DMS53 (cell line): Measurements from ENCODE around the gene SLC52A1.
"Not testable (repeated sequence)": the region's sequence is repeated elsewhere in the genome, so short reads cannot be mapped to it uniquely, and the experiment has no call there.

Source experiments
- DNase-seq: peaks from one replicate; lab custom pipeline; 2025; lab: John Stamatoyannopoulos, UW

SLC52A1 gene

DNA sequence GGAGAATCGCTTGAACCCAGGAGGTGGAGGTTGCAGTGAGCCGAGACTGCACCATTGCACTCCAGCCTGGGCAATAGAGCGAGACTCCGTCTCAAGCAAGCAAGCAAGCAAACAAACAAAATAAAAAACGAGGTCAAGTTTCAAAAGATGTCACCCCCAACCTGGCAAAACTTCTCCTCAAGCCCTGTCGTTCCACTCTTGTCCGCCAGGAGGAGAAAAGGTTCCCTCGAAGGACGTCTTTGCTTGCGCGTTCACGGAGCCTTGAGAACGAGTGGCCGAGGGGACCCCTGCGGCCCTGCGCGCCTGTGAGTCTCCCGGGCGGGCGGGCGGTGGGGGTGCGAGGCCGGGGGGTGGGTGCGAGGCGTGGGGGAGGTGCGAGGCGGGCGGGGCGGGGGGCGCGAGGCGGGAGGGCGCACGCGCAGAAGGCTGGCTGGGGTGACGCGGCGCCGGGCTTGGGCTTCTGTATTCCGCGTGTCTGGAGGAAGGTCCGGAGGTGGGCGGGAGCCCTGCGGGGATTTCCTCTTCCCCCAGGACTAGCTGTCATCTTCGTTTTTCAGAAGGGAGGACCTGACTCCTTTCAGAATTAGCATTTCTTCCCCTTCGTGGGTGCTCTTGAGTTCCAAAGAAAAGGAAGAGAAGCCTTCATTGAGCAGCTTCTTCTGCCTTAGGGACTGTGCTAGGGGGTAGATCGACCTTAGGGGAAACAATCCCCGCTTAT is 3.7 kb downstream of the SLC52A1 start:
- DNase-seq = peak; percentile 77

DNA sequence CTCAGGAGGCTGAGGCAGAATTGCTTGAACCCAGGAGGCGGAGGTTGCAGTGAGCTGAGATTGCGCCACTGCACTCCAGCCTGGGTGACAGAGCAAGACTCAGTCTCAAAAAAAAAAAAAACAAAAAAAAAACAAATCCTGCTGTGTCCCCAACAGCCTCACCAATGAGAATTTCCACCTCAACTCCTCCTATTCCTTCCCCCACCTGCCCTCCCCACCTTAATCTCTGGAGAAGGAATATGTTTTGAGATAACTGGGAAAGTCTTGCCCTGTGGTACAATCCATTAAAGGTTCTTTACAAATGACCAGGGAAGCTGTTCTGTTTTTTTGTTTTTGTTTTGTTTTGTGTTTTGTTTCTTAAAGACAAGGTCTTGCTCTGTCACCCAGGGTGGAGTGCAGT is 5.1 kb downstream of the SLC52A1 start:
- DNase-seq = not testable (repeated sequence)

DNA sequence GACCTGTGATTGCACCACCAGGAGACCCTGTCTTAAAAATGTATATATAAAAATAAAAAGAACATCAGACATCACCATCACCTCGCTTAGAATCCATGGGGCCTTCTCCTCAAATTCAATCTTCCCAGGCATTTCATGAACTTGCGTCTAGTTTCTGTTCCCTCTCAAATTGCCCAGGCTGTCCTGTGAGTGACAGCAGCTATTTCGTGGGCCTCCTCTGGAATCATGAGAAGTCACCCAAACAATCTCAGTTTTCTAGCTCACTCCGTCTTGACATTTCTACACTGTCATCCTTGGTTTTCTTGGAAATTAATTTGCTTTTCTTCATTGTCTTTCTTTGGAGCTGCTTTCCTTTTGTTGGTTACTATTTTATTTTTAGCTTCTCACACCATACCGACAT is 7.3 kb downstream of the SLC52A1 start:
- no peak for DNase-seq

DNA sequence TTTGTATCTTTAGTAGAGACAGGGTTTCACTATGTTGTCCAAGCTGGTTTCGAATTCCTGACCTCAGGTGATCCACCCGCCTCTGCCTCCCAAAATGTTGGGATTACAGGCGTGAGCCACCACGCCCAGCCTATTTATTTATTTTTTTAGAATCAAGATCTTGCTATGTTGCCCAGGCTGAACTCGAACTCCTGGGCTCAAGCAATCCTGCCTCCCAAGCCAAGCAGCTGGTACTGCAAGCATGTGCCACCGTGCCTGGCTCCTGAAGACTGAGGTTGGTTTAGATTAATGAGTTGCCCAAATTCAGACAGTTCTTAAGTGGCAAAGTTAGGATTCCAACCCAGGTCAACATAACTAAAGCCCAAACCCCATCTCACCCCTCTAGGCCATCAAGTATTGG is 7.9 kb downstream of the SLC52A1 start:
- DNase-seq = no peak

DNA sequence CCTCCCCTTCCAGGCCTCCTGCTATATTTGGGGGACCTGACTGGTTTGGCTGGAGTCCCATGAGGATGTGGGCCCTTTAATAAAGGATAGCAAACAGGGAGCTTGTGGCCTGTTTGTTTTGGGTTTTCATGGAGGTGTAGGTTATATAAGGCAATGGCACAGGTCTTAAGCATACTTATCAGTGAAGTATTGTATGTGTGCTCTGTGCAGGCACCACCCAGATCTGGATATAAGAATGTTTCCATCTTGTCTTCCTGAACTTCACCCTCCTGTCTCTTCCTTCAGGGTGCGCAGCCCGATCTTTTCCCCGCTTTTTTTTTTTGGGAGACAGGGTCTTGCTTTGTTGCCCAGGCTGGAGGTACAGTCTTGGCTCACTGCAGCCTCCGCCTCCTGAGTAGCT is 10.6 kb downstream of the SLC52A1 start:
- no peak for DNase-seq

DNA sequence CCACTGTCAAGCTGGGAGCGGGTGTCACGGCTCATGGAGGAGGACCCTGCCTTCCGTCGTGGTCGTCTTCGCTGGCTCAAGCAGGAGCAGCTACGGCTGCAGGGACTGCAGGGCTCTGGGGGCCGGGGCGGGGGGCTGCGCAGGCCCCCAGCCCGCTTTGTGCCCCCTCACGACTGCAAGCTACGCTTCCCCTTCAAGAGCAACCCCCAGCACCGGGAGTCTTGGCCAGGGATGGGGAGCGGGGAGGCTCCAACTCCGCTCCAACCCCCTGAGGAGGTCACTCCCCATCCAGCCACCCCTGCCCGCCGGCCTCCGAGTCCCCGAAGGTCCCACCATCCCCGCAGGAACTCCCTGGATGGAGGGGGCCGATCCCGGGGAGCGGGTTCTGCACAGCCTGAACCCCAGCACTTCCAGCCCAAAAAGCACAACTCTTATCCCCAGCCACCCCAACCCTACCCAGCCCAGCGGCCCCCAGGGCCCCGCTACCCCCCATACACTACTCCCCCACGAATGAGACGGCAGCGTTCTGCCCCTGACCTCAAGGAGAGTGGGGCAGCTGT is 11.6 kb downstream of the SLC52A1 start:
- no peak for DNase-seq

DNA sequence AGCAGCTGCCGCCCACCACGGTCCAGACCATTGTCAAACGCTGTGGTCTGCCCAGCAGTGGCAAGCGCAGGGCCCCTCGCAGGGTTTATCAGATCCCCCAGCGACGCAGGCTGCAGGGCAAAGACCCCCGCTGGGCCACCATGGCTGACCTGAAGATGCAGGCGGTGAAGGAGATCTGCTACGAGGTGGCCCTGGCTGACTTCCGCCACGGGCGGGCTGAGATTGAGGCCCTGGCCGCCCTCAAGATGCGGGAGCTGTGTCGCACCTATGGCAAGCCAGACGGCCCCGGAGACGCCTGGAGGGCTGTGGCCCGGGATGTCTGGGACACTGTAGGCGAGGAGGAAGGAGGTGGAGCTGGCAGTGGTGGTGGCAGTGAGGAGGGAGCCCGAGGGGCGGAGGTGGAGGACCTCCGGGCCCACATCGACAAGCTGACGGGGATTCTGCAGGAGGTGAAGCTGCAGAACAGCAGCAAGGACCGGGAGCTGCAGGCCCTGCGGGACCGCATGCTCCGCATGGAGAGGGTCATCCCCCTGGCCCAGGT is 13.0 kb downstream of the SLC52A1 start:
- no peak for DNase-seq

DNA sequence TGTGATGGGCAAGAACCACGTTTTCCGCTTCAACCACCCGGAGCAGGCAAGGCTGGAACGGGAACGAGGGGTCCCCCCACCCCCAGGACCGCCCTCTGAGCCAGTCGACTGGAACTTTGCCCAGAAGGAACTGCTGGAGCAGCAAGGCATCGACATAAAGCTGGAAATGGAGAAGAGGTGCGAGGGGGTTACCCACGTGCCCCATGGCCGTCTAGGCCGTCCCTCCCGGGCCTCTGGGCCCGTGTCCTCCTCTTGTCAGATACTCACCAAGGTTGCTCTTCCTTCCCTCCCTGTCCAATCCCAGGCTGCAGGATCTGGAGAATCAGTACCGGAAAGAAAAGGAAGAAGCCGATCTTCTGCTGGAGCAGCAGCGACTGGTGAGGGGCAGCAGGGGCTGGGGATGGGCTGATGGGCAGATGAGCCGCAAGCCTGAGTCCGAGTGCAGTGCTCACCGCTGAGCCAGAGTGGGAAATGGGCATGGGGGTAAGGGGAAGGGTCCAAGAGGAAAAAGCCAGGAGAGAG is 14.7 kb downstream of the SLC52A1 start:
- DNase-seq = no peak

DNA sequence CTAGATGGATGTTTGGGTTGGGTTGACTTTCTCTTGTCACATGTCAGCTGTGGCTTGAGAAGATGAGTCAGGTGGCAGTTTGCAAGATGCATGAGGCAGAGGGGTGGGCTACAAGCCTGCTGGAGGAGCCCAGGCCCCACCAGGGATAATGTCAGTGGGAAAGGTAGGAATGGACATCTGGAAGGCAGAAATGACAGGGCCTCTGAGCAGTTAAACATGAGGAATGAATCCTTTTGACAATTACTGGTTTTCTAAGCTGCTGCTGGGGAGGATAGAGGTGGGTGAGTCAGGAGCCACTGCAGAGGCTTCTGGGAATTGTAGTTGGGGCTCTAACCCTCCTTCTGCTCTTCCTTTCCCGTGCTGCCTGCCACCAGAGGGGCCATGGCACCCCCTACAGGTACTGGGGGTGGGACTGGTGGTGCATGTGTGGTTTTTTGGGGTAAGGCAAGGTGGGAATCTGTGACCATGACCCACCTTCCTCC is 15.7 kb downstream of the SLC52A1 start:
- peak; percentile 17 for DNase-seq

DNA sequence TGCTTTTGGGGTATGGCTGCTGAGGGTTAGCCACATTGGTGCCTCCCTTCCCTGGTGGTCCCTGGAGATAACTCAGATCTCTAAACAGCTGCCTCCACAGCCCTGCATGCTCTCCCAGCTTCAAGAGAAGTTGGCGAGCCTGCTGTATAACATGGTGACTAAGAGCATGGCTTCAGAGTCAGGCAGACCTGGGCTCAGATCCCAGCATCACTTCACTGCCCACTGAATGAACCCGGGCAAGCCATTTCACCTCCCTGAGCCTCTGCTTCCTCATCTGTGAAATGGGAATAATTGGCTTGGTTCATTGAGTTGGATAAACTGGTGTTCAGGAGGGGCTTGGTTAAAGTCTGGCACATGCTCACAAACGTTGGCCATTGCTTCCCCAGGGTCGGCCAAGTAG is 20.9 kb downstream of the SLC52A1 start:
- DNase-seq = no peak

DNA sequence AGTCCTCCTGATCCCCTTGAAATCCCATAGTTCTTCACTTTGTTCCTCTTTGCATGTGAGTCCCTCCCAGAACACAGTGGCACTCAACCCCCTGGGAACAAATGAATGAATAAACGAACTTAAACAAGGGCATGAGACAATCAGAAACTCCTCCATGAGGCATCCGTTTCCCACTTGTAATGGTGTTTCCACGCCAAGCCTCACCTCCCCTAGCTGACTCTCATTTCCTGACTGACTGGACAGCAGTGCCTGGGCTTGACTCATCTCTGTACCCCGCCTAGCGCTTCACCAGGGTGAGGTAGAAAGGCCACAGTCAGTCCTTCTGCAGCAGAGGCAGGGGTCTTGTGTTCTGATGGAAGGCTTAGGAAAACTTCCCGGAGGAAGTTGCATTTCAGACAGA is 23.3 kb downstream of the SLC52A1 start:
- no peak for DNase-seq

DNA sequence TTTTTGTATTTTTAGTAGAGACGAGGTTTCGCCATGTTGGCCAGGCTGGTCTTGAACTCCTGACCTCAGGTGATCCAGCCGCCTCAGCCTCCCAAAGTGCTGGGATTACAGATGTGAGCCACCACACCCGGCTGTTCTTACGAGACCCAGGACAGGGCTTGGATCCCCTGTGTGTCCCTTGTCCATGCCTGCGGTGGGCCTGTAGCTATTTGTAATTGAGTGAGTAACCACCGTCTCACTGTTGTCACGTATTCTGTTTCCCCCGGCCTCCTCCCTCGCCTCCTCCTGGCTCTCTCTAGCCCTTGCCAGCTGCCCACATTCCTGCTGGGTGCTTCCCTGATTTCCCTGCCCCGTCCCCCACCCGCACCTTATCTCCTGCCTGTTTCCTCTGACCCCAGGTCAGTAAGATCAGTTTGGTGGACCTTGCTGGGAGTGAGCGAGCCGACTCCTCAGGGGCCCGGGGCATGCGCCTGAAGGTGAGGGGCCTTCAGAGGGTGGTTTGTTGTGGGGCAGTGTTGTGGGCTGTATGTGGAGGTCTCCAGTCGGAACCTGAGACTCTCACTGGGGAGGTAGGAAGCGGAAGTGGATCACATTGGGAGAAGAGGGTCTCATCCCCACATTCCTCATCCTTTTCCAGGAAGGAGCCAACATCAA is 31.9 kb downstream of the SLC52A1 start:
- no peak for DNase-seq

DNA sequence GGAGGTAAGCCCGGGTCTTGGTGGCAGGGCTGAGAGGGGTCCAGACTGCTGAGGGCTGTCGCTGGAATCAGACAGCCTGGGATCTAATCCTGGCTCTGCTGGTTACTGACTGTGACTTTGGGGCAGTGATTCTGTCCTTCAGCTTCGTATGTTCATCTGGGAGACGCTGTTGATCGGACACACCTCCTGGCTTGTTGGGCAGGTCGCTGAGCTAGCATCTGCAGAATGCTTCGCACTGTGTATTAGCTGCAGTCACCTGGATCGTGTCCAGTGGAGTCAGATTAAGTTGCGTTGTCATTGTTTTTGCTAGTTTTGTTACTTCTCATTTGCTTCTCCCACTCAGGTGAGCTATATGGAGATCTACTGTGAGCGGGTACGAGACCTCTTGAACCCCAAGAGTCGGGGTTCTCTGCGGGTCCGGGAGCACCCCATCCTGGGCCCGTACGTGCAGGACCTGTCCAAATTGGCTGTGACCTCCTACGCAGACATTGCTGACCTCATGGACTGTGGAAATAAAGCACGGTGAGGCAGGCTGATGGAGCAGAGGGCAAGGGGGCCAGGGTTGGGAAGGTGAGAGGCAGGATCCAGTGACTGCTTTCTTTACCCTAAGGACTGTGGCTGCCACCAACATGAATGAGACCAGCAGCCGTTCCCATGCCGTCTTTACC is 33.0 kb downstream of the SLC52A1 start:
- no peak for DNase-seq

DNA sequence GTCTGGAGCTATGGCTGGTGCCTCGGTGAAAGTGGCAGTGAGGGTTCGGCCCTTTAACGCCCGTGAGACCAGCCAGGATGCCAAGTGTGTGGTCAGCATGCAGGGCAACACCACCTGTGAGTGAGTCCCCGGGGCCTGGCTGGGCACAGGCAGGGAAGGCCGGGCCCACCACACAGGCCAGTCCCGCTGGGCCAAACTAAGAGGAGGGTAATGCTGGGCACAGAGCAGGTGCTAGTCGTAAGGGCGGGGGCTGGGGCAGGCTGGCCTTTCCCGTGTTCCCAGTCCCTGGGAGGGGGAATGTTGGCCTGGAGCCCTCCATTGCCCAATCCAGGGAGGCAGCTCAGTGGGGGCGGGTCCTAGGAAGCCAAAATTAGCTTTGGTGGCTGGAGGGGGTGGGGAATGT is 35.0 kb downstream of the SLC52A1 start:
- no peak for DNase-seq

DNA sequence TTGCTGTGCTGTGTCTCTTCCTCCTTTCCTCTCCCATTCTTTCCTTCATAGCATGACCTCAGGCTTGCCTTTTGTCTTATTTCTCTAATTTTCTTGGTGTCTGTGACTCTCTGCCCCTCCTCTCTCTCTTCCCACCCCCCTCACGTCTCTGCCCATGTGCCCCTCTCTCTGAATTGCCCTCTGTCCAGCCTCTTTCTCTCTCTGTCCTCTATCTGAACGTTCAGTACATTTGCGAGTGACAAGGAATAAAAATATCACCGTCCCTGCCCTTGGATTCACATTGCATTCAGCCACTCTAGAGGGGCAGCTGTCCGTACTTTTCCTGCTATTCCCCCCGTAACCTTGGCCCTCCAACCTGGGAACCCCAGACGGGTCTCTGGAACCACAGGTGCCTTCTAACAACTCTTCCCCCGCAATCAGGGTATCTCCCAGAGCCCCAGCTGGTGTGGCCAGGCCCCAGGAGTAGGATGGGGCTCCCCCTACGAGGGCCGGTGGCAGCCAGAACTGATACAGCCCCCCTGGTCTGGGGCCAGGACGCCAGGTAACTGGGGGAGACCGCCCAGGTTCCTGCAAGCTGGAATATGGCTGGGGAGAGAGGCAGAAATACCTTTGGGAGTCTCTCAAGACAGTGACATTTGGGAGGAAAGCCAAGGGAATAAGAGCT is 35.7 kb downstream of the SLC52A1 start:
- DNase-seq = no peak

DNA sequence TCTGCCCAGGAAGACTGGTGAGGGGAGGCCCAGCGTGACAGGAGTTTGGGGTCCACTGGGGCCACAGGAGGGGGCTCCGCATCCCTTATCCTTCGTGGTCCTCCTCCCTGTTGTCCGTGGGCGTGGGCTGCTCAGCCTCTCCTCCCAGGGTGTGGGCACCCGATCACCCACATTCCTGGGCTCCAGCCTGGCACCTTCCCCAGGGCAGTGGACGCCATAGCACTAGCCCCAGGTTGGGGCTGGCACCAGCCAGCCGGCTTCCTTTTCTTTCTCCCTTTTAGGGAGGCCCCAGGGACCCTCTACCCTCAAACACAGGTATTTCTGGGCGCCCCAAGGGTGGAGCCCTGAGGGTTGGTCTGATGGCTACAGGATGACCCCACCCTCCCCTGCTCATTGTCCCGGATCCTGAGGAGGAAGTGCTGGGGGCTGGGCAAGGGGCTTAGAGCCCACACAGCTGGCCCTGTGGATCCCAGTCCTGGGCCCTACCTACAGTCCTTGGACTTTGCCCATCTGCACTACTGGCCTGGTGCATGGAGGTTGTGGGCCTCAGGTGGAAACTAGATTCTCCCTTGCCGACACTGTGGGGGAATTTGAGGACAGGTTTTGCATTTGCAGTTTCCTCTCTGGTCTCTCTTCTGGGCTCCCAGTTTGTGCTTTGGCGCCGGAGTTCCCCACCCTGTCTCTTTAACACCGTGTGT is 36.3 kb downstream of the SLC52A1 start:
- DNase-seq = peak; percentile 16

DNA sequence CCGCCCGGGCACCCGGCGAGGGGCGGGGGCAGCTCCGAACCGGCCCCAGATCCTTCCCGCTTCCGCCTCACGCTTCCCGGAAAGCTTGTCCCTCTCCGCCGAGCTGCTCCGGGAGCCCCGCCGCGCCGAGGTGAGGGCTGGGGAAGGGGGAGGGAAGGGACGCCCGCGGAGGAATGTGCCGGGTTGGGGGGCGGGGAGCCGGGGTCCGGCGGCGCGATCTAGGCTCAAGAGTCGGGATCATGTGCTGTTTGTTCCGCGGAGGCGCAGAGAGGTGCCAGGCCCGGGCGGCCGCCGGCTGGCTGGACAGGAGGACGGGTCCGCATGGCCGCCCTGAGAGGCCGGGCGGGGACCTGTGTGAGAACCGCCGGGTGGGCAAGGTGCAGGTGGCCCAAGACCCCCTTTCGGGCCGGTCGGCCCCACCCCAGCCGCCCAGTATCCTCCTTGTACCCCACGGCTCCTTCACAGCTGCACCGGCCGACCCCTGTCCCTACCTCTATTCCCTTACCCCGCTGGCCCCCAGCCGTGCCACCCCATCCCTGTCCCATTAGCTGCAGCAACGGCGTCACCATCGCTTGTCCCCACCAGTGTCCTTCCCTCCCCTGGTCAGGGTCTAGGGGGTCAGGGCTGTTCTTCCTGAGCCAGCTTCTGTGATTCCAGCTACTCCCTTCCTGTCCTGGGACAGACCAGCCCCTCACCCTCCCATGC is 37.0 kb downstream of the SLC52A1 start:
- peak; percentile 36 for DNase-seq

DNA sequence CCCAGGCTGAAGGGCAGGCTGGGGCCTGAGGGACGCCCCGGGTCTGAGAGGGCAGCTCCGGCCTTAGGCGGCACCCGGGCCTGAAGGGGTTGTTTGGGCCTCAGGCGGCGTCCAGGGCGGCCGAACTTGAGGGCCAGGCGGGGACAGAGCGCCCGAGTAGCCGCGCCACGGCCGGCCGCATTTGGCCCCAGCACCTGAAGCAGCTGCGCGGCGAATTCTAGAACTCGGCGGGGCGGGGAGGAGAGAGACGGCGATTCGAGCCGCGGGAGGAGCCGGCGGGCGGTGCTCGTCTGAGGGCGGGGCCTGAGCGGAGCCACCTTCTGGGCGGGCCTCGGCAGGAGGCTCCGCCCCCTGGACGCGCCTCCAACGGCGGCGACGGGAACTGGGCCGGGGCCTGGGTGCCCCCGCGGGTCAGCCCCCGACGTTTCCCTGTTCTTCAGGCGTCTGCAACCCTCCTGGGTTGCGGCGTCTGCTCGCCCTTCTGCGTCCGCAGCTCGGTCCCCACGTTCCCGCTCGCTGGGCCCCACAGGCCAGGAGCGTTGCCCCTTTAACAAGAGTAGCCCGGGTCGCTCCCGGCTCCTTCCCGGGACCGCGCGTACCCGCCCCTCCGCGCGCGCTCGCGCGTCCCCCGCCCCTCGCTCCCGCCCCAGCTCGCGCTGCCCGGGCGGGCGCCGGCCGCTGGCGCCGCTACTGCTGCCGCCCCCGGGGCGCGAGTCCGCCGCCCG is 37.8 kb downstream of the SLC52A1 start, which contains the start of the genes INCA1 and KIF1C:
TSS of gene INCA1 (minus strand) at position 221 of the 725 bp plus-strand sequence. CDS start 3,085 bp downstream, outside the sequence.
TSS of gene KIF1C (plus strand) at position 649 of the 725 bp plus-strand sequence. CDS start 2,297 bp downstream, outside the sequence.
- DNase-seq = peak; percentile 95

DNA sequence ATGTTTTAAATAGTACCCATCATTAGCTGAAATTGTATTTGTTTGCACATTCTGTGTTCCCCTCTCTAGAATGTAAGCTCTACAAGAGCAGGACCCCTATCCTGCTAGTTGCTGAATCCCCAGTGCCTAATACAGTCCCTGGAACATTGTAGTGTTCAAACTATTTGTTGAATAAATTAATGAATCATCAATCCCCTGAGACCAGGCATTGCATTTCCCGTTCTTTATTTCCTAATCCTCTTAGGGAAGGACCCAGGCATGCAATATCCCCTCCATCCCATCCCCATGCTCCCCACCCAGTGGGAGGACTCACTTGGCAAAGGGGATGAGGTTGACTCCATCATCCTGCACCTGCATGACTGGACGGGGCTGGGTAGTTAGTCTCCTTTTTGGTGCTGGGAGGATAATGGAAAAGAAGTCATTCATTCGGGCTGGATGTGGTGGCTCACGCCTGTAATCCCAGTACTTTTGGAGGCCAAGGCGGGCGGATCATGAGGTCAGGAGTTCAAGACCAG is 41.1 kb downstream of the SLC52A1 start:
- DNase-seq = no peak
